ENCODE data around the gene TPT1. TPM values are rescaled to one million over a fixed set of nuclear protein-coding genes. Genes with fewer than 3 reads are reported as not detected.

Gene TPT1
- total RNA-seq, 1 experiment from 2014 or later: 3,611 TPM

DNA sequence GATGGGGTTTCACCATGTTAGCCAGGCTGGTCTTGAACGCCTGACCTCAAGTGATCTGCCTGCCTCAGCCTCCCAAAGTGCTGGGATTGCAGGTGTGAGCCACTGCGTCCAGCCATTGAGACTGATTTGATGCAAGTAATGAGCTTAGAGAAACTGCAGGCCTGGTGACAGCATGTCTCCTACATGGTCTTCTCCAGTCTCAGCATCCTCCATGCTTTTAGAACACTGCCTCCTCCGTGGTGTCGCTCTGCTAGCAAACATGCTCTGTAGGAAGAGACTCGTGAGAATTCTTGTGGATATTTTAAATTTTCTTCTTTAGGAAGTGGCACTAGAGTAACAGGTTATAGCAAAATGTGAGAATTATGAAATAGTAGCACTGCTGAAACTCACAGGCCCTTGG lies 37.1 kb downstream of the TPT1 start:
- H3K27ac Mint-ChIP-seq (ENCODE audit: unreplicated experiment): no peak overlapping the region
- no peaks in the 10 kb centered on the region for H3K27me3 ChIP-seq (replicated peaks; ENCODE audit: control insufficient read depth, insufficient read depth, low read length)
- no peaks in the 10 kb centered on the region for H3K36me3 ChIP-seq (ENCODE audit: control insufficient read depth, insufficient read depth, low read length)
- CTCF ChIA-PET: no interaction called here
- BruUV-seq (replicated peaks): no TSS peak
- POLR2A ChIA-PET: no interaction called here
- no peak for DNase-seq
- H3K9me3 ChIP-seq: no peaks in the 10 kb centered on the region
- no peak overlapping the region for H3K4me3 Mint-ChIP-seq (ENCODE audit: unreplicated experiment)
- no peaks in the 10 kb centered on the region for H3K27me3 Mint-ChIP-seq (ENCODE audit: insufficient read depth, unreplicated experiment)
- intact Hi-C loops (cut with micrococcal nuclease; ENCODE audit: unreplicated experiment): no loop called here
- peaks cover 11% of the 10 kb centered on the region for H3K36me3 Mint-ChIP-seq (ENCODE audit: insufficient read depth, unreplicated experiment)
- no peaks in the 10 kb centered on the region for H3K4me1 Mint-ChIP-seq (ENCODE audit: low read depth, unreplicated experiment)
- H3K4me3 ChIP-seq (ENCODE audit: low read depth, low read length): no peak overlapping the region
- TF ChIP-seq, protein P1, sequence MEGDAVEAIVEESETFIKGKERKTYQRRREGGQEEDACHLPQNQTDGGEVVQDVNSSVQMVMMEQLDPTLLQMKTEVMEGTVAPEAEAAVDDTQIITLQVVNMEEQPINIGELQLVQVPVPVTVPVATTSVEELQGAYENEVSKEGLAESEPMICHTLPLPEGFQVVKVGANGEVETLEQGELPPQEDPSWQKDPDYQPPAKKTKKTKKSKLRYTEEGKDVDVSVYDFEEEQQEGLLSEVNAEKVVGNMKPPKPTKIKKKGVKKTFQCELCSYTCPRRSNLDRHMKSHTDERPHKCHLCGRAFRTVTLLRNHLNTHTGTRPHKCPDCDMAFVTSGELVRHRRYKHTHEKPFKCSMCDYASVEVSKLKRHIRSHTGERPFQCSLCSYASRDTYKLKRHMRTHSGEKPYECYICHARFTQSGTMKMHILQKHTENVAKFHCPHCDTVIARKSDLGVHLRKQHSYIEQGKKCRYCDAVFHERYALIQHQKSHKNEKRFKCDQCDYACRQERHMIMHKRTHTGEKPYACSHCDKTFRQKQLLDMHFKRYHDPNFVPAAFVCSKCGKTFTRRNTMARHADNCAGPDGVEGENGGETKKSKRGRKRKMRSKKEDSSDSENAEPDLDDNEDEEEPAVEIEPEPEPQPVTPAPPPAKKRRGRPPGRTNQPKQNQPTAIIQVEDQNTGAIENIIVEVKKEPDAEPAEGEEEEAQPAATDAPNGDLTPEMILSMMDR (IDR thresholded peaks at IDR 0.05; ENCODE audit: insufficient read depth in 1 of 2, low read depth in 1 of 2, low read length in 1 of 2, severe bottlenecking in 1 of 2, unreplicated experiment in 1 of 2): no peak
- no peaks in the 10 kb centered on the region for H3K4me1 ChIP-seq
- H3K9me3 Mint-ChIP-seq (ENCODE audit: unreplicated experiment): no peaks in the 10 kb centered on the region

DNA sequence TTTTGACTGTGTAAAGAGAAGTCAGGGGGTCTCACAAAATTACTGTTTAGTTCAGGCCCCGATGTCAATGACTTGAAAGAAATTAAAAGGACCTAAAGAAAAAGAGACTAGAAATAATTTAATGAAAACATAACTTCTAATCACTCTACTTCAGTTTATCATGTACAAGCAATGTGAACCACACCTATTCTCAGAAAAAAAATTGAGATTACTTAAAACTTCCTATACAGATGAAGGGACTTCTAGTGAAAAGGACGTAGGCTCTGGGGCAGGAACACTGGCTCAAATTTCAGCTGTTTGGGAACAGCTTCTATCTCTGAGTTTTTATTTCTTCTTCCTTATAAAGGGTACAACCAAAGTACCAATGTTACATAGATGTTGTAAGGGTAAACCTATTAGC lies 38.0 kb downstream of the TPT1 start:
- Histone ChIP-seq H3K36me3 (ENCODE audit: control insufficient read depth, insufficient read depth, low read length) (no peaks in the 10 kb centered on the region), H3K27me3 (replicated peaks; ENCODE audit: control insufficient read depth, insufficient read depth, low read length) (no peaks in the 10 kb centered on the region), H3K4me3 (ENCODE audit: low read depth, low read length) (no peak overlapping the region), H3K9me3 (no peaks in the 10 kb centered on the region), H3K4me1 (no peaks in the 10 kb centered on the region)
- ChIA-PET POLR2A (no interaction called here), CTCF (no interaction called here)
- H3K36me3 Mint-ChIP-seq (ENCODE audit: insufficient read depth, unreplicated experiment): peaks cover 11% of the 10 kb centered on the region
- TF ChIP-seq, protein P1 (IDR thresholded peaks at IDR 0.05; ENCODE audit: insufficient read depth in 1 of 2, low read depth in 1 of 2, low read length in 1 of 2, severe bottlenecking in 1 of 2, unreplicated experiment in 1 of 2): no peak
- no peak overlapping the region for H3K4me3 Mint-ChIP-seq (ENCODE audit: unreplicated experiment)
- no peak for DNase-seq
- no peaks in the 10 kb centered on the region for H3K27me3 Mint-ChIP-seq (ENCODE audit: insufficient read depth, unreplicated experiment)
- no peak overlapping the region for H3K27ac Mint-ChIP-seq (ENCODE audit: unreplicated experiment)
- intact Hi-C loops (cut with micrococcal nuclease; ENCODE audit: unreplicated experiment): no loop called here
- no TSS peak for BruUV-seq (replicated peaks)
- no peaks in the 10 kb centered on the region for H3K4me1 Mint-ChIP-seq (ENCODE audit: low read depth, unreplicated experiment)
- H3K9me3 Mint-ChIP-seq (ENCODE audit: unreplicated experiment): no peaks in the 10 kb centered on the region

DNA sequence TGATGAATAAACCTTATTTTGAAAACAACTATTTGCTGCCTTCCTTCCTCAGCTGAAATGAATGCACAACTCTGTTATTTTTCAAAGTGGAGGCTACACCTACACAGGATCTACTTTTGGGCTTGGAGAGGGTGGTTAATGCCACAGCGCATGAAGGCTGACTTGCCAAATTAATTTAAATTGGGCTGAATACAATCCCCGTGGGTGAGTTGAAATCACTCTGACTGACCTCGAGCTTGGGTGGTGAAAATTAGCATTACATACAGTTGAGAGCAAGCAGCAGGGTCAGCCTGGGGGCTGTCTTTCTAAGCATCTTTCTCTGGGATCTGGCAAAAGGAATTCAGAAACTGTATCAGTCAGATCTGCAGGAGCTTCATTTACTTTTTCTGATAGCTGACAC lies 38.5 kb downstream of the TPT1 start:
- Histone ChIP-seq H3K27me3 (replicated peaks; ENCODE audit: control insufficient read depth, insufficient read depth, low read length) (no peaks in the 10 kb centered on the region), H3K4me3 (ENCODE audit: low read depth, low read length) (no peak overlapping the region), H3K36me3 (ENCODE audit: control insufficient read depth, insufficient read depth, low read length) (no peaks in the 10 kb centered on the region), H3K9me3 (no peaks in the 10 kb centered on the region), H3K4me1 (no peaks in the 10 kb centered on the region)
- no peaks in the 10 kb centered on the region for H3K4me1 Mint-ChIP-seq (ENCODE audit: low read depth, unreplicated experiment)
- no peak overlapping the region for H3K27ac Mint-ChIP-seq (ENCODE audit: unreplicated experiment)
- no peak overlapping the region for H3K4me3 Mint-ChIP-seq (ENCODE audit: unreplicated experiment)
- H3K36me3 Mint-ChIP-seq (ENCODE audit: insufficient read depth, unreplicated experiment): peaks cover 11% of the 10 kb centered on the region
- CTCF ChIA-PET: interaction anchor here (0.7 to 0.8 kb wide), 2 partner anchors 21 to 135 kb away, joined by 3 to 5 read pairs; no protein-coding TSS in a partner anchor
- TF ChIP-seq, protein P1 (IDR thresholded peaks at IDR 0.05; ENCODE audit: insufficient read depth in 1 of 2, low read depth in 1 of 2, low read length in 1 of 2, severe bottlenecking in 1 of 2, unreplicated experiment in 1 of 2): no peak
- DNase-seq: no peak
- POLR2A ChIA-PET: no interaction called here
- no peaks in the 10 kb centered on the region for H3K27me3 Mint-ChIP-seq (ENCODE audit: insufficient read depth, unreplicated experiment)
- intact Hi-C loops (cut with micrococcal nuclease; ENCODE audit: unreplicated experiment): no loop called here
- BruUV-seq (replicated peaks): no TSS peak
- no peaks in the 10 kb centered on the region for H3K9me3 Mint-ChIP-seq (ENCODE audit: unreplicated experiment)

Data from Caco-2 (cell line).